Measurements from ENCODE around the gene MSMO1. TPM values are rescaled to one million over a fixed set of nuclear protein-coding genes. Genes with fewer than 3 reads are reported as not detected.
"Not testable (repeated sequence)": the region's sequence is repeated elsewhere in the genome, so short reads cannot be mapped to it uniquely, and the experiment has no call there.

Gene MSMO1
- 8.6 TPM for total RNA-seq

- peak; percentile 94 to 99 (median 99) for DNase-seq (ENCODE audit: low read depth in 2 of 3, low spot score in 2 of 3)
These were observed at the start of gene MSMO1 for GRCh38 chr4:165327211-165328100. MSMO1 (plus strand) TSS chr4:165327669; CDS start chr4:165333371, 5,702 bp downstream.

GRCh38 chr4:165279531-165279930, 47.9 kb upstream of the MSMO1 start:
- DNase-seq (ENCODE audit: low read depth in 2 of 3, low spot score in 2 of 3) = not testable (repeated sequence)

- not testable (repeated sequence) for DNase-seq (ENCODE audit: low read depth in 2 of 3, low spot score in 2 of 3)
These were observed 42.8 kb upstream of the MSMO1 start for GRCh38 chr4:165284697-165285096.

GRCh38 chr4:165286619-165287340, 40.7 kb upstream of the MSMO1 start:
- not testable (repeated sequence) for DNase-seq (ENCODE audit: low read depth in 2 of 3, low spot score in 2 of 3)

- DNase-seq (ENCODE audit: low read depth in 2 of 3, low spot score in 2 of 3) = no peak
These were observed 39.2 kb upstream of the MSMO1 start for GRCh38 chr4:165288226-165288625.

GRCh38 chr4:165288639-165289422, 38.6 kb upstream of the MSMO1 start:
- no peak for DNase-seq (ENCODE audit: low read depth in 2 of 3, low spot score in 2 of 3)

- DNase-seq (ENCODE audit: low read depth in 2 of 3, low spot score in 2 of 3) = no peak
These were observed 38.1 kb upstream of the MSMO1 start for GRCh38 chr4:165289423-165289785.

- no peak for DNase-seq (ENCODE audit: low read depth in 2 of 3, low spot score in 2 of 3)
These were observed 34.4 kb upstream of the MSMO1 start for GRCh38 chr4:165293061-165293460.

GRCh38 chr4:165293927-165294649, 33.4 kb upstream of the MSMO1 start:
- no peak for DNase-seq (ENCODE audit: low read depth in 2 of 3, low spot score in 2 of 3)

GRCh38 chr4:165294907-165295306, 32.6 kb upstream of the MSMO1 start:
- DNase-seq (ENCODE audit: low read depth in 2 of 3, low spot score in 2 of 3) = no peak

GRCh38 chr4:165297626-165298025, 29.8 kb upstream of the MSMO1 start:
- DNase-seq (ENCODE audit: low read depth in 2 of 3, low spot score in 2 of 3) = no peak

GRCh38 chr4:165299399-165300060, 27.9 kb upstream of the MSMO1 start:
- DNase-seq (ENCODE audit: low read depth in 2 of 3, low spot score in 2 of 3) = no peak

- peak in 1 of 3 donors; percentile 34 for DNase-seq (ENCODE audit: low read depth in 2 of 3, low spot score in 2 of 3)
These were observed 25.6 kb upstream of the MSMO1 start for GRCh38 chr4:165301833-165302232.

GRCh38 chr4:165302658-165303057, 24.8 kb upstream of the MSMO1 start:
- no peak for DNase-seq (ENCODE audit: low read depth in 2 of 3, low spot score in 2 of 3)

GRCh38 chr4:165308166-165308565, 19.3 kb upstream of the MSMO1 start:
- DNase-seq (ENCODE audit: low read depth in 2 of 3, low spot score in 2 of 3) = no peak

GRCh38 chr4:165308606-165309005, 18.9 kb upstream of the MSMO1 start:
- no peak for DNase-seq (ENCODE audit: low read depth in 2 of 3, low spot score in 2 of 3)

GRCh38 chr4:165309456-165309855, 18.0 kb upstream of the MSMO1 start:
- no peak for DNase-seq (ENCODE audit: low read depth in 2 of 3, low spot score in 2 of 3)

GRCh38 chr4:165312506-165312905, 15.0 kb upstream of the MSMO1 start:
- DNase-seq (ENCODE audit: low read depth in 2 of 3, low spot score in 2 of 3) = no peak

- no peak for DNase-seq (ENCODE audit: low read depth in 2 of 3, low spot score in 2 of 3)
These were observed 8.4 kb upstream of the MSMO1 start for GRCh38 chr4:165319030-165319429.

GRCh38 chr4:165319509-165319908, 8.0 kb upstream of the MSMO1 start:
- DNase-seq (ENCODE audit: low read depth in 2 of 3, low spot score in 2 of 3) = no peak

Measured in hematopoietic multipotent progenitor cell (in vitro differentiated cells).